Prostate gland (tissue), 2 donors: Measurements from ENCODE around the gene SDC1.

Source experiments
- POLR2A ChIP-seq: fragments of 450-650 bp; IDR thresholded peaks from one replicate; pipeline ENCODE4 v1.6.1; 2016; ENCODE audit warnings: antibody characterized with exemption, mild to moderate bottlenecking
- TF ChIP-seq, protein P1 (sequence below), 4 experiments: fragments of 200-600 bp in 2 of 4; fragments of 450-650 bp in 2 of 4; sonication (generic) in 2 of 4; IDR thresholded peaks; 1 replicate in 3 of 4; 2 replicates in 1 of 4; pipeline ENCODE4 v1.5.1; 2016 to 2019; ENCODE audit warnings: antibody characterized with exemption in 4 of 4, mild to moderate bottlenecking in 2 of 4, moderate library complexity in 2 of 4

DNA sequence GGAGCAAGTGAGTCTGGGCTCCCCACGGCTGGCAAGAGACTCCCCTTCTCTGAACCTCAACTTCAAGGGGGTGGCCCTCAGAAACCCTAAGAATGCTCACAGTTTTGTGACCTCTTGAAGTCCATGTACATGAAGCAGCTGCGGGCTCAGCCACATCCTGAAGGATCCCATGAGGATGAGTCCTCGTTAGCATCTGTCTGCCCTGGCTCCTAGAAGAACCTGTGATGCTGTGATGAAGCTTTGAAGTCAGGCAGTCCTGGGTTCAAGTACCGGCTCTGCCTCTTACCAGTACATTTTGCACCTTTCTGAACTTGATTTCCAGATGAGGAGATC lies 38.1 kb downstream of the SDC1 start:
- TF ChIP-seq, protein P1, sequence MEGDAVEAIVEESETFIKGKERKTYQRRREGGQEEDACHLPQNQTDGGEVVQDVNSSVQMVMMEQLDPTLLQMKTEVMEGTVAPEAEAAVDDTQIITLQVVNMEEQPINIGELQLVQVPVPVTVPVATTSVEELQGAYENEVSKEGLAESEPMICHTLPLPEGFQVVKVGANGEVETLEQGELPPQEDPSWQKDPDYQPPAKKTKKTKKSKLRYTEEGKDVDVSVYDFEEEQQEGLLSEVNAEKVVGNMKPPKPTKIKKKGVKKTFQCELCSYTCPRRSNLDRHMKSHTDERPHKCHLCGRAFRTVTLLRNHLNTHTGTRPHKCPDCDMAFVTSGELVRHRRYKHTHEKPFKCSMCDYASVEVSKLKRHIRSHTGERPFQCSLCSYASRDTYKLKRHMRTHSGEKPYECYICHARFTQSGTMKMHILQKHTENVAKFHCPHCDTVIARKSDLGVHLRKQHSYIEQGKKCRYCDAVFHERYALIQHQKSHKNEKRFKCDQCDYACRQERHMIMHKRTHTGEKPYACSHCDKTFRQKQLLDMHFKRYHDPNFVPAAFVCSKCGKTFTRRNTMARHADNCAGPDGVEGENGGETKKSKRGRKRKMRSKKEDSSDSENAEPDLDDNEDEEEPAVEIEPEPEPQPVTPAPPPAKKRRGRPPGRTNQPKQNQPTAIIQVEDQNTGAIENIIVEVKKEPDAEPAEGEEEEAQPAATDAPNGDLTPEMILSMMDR (IDR thresholded peaks at IDR 0.05), result no peak
- no peak for TF ChIP-seq POLR2A
